ENCODE data around the gene LGI2.

- TF ChIP-seq POLR2A (IDR thresholded peaks at IDR 0.05; ENCODE audit: low read depth, low read length) (no peak), POLR2AphosphoS5 (IDR thresholded peaks at IDR 0.05; ENCODE audit: low read depth, low read length) (no peak)
These were observed 10.5 kb downstream of the LGI2 start for GRCh38 chr4:25020236-25020635.
